HT1080 (cell line): ENCODE measurements around the gene SKI. TPM values are rescaled to one million over a fixed set of nuclear protein-coding genes. Genes with fewer than 3 reads are reported as not detected.
A peak's percentile ranks its signal among the peaks of the same experiment; 100 is the strongest.

ENCODE experiments used
- DNase-seq: peaks from one replicate; pipeline ENCODE4 v3.0.0-alpha.2; 2015; ENCODE audit warnings: low read depth
- total RNA-seq: library from RNA; depleted of rRNA; stranded (reverse); fragments of >200 nt; shearing (Covaris generic); gene quantifications from 2 replicates; pipeline ENCODE4 v1.2.3, GENCODE V29; 2014

SKI gene
- total RNA-seq, 1 experiment from 2014 or later: 18.0 TPM

GRCh38 chr1:2229911-2230731 lies 2.0 kb downstream of the SKI start:
- peak; percentile 42 for DNase-seq

DNA sequence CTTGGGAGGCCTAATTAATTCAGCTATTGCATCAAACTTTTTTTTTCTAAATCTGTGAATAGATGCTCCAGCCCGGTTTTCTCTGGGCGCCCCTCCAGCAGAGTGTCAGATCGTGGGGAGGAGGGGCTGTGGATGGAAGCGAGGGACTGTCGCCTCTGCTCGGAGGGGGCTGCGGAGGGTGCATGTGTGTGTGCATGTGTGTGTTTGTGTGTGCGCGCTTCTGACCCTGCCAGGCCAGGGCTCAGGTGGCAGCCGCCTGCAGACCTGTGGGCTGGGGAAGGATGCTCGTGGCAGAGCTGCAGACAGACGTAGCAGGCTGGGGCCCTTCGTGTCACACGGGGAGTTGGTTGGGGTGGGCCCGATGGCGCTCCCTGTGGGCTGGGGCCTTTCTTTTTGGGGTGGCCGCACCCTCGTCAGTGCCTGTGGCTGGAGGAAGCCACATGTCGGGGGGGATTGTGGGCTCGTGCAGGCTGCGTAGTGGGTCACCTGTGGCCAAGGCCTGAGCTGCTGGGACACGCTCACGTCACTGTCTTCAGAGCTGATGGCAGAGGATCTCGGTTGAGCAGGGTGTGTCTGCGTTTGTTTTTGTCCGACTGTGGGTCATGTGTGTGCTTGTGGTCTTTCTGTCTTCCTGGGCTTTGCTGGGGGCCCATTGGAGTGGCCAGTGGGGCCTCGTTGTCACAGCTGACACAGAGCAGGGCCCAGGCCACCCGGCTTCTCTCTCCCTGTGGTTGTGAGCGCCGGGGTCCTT lies 2.8 kb downstream of the SKI start:
- peak; percentile 42 for DNase-seq

GRCh38 chr1:2231532-2232254 lies 3.6 kb downstream of the SKI start:
- peak; percentile 77 for DNase-seq

DNA sequence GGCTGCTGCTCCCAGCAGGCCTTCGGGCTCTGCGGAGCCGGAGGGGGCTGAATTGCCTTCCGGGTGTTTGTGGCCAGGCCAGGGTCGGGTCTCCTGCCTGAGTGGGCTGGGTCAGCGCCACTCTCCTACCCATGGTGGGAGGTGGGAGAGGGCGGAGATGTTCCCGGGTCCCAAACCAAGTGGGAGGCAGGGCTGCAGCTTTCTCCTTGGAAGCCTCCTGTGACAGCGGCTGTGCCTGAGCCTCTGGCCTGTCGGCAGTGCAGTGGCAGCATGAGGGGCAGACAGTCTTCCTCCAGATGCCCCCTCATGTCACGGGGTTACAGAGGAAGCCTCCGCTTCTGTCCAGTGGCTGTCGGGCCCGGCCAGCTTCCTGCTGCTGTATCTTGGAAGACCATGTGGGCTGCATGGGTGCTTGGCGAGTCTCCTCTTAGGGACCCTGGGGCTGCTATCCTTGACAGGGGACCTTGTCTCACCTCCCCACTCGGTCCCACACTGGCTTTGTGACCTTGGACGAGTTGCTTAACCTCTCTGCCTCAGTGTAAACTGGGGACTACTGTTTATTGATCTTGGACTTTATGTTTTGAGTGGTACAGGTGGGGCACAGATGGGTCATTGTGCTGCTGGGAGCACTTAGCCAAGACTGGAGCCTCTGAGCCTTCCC lies 4.3 kb downstream of the SKI start:
- no peak for DNase-seq

- no peak for DNase-seq
Observed at GRCh38 chr1:2232916-2233438, 4.9 kb downstream of the SKI start.

- no peak for DNase-seq
Observed at GRCh38 chr1:2233468-2233867, 5.3 kb downstream of the SKI start.

DNA sequence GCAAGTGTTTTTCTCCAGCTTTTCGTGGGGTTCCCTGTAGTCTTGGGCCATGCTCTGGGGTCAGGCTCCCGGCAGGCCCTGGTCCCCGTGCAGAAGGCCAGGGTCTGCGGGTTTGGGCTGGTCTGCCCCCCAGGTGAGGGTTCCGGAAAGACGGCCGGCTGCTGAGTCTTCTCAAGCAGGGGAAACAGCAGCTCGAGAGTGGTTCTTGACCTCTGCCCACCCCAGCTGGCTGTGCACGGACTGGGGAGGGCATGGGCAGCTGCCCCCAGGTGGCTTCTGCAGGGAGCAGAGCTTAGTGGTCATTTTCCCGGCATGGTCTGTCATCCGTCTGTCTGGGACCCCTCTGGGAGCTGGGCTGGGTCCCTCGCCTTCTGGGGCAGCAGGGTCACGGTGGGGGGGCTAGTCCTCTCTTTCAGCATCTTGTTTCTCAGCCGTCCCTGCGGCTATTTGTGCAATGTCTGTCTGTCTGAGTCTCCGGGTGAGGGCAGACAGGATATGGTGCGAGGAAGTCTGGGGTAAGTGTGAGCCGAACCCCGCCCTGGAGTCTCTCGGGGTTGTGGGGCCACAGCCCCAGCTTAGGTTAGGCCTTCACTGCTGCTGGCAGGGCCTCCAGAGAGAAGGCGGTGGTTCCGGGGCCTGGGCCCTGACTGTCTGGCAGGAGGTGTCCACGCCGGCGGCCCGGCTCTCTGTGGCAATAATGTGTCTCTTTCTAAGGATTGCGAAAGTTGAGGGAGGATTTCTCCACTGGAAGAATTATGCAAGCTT lies 6.1 kb downstream of the SKI start:
- peak; percentile 66 for DNase-seq

- no peak for DNase-seq
Observed at GRCh38 chr1:2234762-2235113, 6.6 kb downstream of the SKI start.

- no peak for DNase-seq
Observed at GRCh38 chr1:2235300-2235998, 7.3 kb downstream of the SKI start.

DNA sequence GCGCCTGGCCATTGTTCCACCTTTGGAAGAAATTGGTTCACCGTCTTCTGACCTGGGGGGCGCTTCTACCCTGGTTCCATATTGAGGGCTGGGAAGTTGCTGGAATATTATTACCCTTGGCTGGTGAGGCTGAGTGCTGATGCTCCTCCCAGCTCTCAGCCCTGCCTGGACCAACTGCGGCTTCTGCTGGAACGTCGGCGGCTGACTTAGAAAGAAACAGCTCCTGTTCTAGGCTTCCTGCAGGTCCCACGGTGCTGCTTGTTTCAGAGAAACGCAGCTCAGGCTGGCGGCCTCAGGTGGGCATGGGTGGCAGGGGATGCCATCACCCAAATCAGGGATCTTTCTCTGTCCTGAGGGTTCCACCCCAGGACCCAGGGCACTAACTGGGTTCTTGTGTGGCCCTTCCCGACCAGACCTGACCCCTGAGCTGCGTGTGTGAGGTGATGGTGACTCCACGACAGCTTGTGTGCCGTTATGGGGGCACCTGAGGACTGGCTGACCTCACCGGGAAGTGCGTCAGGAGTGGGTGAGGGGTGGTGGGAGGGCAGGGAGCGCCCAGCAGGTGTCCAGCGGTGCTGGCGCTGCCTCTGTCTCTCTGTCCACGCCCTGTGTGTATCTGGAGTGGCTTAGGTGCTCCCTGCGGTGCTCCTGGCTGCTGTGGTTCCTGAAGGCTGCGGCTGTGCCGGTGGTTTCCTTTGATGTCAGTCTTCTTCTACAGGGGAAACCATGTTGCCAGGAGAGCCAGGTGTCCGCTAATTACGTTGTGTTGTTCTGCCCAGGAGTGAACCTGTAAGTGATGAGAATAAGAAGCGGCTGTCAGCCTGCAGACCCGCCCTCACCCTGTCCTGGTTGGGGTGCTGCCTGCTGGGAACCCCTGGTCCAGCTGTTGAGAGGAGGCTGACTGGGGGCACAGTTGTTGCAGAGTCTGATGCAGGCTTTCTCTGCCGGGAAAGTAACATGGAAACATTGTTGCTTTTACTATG lies 8.9 kb downstream of the SKI start:
- DNase-seq: no peak

DNA sequence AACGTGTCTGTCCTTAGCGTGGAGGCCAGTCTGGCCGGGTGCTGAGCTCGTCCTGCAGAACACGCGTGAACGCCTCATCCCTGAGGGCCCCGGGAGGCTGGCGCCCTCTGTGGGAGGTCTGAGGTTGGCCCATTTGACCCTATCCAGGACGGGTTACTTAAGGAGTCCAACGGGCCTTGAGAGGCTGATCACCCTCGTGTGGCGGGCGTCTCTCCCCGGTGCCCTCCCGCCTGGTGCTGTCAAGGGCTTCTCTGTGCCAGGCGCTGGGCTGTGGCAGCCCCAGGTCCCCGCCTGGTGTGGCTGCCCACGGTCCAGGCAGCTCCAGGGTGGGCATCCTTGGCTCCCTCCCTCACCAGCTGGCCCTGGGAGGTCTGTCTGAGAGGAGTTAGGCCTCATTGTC lies 9.7 kb downstream of the SKI start:
- no peak for DNase-seq

DNA sequence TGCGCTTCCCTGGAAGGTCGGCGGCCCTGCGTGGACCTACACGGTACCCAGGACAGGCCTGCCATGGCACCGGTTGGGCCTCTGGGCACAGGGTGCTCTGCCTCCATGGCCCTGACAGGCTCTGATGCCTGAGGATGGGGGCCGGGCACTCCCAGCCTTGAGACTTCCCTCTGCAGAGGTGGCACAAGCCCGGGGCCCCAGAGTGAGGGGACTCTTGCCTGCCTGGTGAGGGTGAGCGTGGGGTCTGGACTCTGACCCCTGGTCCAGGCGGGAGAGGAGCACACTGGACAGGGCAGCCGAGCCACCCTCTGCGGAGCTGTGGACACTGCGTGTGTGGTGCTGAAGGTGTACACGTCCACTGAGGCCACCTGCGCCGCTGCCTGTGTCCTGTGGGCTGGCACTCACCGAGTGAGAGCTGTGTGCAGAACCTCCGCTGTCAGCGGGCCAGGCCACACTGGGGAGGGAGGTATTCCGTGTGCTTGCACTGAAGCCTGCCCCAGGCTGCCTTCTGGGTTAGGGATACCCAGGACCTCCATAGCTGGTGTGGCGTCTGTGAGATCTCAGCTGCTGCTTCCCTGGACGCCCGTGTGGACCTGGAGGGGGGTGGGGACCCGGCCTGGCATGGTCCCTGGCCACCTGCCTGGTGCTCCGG lies 10.4 kb downstream of the SKI start:
- no peak for DNase-seq

GRCh38 chr1:2239013-2239370 lies 10.9 kb downstream of the SKI start:
- no peak for DNase-seq

- DNase-seq: no peak
Observed at GRCh38 chr1:2239384-2239985, 11.4 kb downstream of the SKI start.

- no peak for DNase-seq
Observed at GRCh38 chr1:2240270-2241156, 12.4 kb downstream of the SKI start.

- no peak for DNase-seq
Observed at GRCh38 chr1:2241820-2242219, 13.7 kb downstream of the SKI start.
